Right renal pelvis (tissue), 4 donors: Measurements from ENCODE around the gene TOX2. TPM values are rescaled to one million over a fixed set of nuclear protein-coding genes. Genes with fewer than 3 reads are reported as not detected.

ENCODE experiments used
- DNase-seq, 4 donors: peaks; one replicate each; pipeline ENCODE4 v3.0.0-alpha.2; 2013; ENCODE audit warnings: low read depth in 4 of 4, low spot score in 3 of 4, missing footprints in 1 of 4
- polyA plus RNA-seq, 4 donors: library from polyadenylated mRNA; unstranded; fragments of 120-200 nt; gene quantifications; one replicate each; pipeline ENCODE4 v1.2.1, GENCODE V29; 2013; ENCODE audit not compliant: insufficient read length in 4 of 4

The TOX2 gene
- polyA plus RNA-seq, 4 donors = 3.8 to 5.1 (median 4.2) TPM

DNA sequence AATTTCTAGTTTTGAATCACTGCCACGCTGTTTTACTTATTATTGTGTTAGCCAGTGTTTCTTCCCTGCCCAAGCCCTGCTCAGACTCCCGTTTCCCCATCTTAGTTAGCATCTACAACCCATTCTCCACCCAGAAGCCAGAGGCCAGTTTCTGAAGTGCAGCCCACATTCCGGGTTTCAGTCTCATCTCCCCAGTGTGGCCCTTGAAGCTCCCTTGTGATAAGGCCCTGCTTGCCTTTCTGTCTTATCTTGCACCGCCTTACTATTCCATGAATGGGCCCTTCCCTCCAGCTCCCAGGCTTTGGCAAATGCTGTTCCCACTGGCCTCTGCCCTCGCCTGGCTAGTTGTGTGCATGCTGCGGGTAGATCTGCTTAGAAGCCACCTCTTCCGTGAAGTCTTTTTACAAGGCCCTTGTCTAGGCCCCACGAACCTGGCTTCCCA lies 41.1 kb downstream of the TOX2 start:
- DNase-seq = no peak

- no peak for DNase-seq
These were observed 42.7 kb downstream of the TOX2 start for GRCh38 chr20:43957392-43957791.

- DNase-seq = no peak
These were observed 44.0 kb downstream of the TOX2 start for GRCh38 chr20:43958626-43959025.

DNA sequence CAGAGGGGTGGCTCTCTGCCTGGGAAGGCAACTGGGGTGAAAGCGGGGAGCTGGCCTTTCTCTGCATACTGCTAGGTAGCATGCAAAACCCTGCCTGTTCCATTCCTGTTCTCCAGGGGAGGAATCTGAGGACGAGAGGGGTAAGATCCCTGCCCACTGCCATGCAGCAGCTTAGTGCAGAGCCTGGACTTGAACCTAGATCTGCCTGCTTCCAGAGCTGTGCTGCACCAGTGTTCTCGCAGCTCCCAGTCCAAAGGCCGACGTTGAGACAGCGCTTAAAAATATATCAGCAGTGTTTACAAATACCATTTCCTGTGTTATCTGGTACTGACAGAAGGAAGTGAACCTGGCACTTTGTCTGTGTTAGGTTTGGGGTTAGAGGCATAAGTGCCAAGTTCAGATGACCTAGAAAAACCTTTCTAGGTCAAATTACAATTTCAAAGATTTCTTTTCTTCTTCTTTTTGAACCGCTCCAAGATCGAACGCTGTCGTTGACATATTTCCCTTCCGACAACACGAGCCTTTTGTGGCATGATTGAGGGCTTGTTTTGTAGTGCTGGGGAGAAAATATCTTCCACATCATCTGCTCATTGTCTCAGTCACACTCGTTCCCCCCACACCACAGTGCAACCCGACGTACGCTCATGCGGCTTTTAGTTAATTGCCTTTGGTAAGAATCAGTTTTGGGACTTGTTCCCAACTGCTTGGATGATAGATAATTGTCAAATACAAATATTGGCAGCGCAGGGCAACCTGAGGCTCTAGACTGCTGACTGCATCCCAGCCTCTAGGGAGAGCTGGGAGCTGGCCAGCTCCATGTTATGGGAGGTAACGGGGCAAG lies 44.6 kb downstream of the TOX2 start:
- no peak for DNase-seq

- no peak for DNase-seq
These were observed 45.2 kb downstream of the TOX2 start for GRCh38 chr20:43959920-43960227.

DNA sequence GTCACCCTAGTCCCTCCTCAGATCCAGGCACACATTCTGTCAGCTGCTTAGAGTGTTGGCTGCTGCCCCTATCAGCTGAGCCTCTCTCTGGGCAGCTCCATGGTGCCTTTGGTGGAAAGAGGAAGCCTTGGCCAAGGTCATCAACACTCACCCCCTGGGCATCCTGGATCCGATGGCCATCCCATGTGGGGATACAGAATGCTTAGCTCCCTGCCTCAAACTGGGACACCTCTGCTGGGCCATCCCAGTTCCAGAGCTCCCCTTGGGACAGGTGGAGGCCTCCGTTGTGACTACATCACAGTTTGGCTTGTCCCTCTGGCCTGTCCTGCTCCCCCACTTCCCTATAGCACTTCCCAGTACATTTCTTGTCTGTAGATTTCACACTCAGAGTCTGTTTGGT lies 45.6 kb downstream of the TOX2 start:
- DNase-seq = no peak

DNA sequence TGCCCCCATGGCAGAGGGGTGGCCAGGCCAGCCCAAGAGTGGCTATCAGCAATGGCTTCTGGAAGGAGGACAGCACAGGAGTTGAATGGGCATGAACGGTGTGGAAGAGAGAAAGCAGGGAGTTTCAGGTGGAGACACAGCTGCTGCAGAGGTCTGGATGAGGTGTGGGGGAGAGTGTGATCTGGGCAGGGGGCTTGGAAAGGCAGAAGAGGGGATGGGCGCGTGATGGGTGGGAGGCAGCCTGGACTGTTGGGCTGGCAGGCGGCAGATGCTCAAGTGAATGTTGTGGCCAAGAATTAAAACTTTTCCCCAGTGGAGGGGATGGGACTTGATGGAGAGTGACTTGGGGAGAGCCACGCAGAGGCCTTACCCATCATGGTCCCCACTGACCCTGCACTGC lies 46.5 kb downstream of the TOX2 start:
- DNase-seq = no peak

- DNase-seq = no peak
These were observed 47.2 kb downstream of the TOX2 start for GRCh38 chr20:43961541-43962471.

DNA sequence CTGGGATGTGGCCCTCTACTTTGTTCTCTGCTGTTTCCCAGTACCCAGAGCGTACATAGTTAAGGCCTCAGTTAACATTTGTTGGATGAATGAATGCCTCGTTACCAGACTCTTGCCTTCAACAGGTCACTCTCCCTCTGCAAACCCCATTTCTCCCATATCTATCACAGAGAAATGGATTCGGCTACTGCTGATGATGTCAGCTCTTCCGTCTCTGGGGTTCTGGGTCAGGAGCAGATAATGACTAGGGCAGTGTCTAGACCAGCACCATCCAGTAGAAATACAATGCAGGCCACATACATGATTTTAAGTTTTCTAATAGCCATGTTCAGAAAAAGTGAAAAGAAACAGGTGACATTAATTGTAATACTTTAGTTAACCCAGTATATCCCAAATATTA lies 47.9 kb downstream of the TOX2 start:
- no peak for DNase-seq

DNA sequence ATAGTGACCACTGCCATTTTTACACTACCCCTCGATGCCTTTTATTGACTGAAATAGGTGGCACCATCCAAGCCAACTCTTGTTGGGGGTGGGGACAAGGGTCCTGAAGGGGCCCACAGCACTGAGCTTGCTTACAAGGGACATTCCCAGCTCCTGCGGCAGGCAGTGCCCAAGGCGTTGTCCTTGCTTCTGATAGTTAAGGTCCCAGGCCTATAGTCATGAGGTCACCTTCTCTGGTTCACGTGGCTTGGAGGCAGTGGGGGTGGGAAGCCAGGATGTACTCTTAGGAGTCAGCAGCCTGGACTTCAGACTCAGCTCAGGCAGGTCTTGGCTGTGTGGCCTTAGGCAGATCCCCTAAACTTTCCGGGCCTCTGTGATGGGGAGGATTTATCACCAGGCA lies 48.6 kb downstream of the TOX2 start:
- no peak for DNase-seq

GRCh38 chr20:43963872-43964791 lies 49.5 kb downstream of the TOX2 start:
- DNase-seq = no peak

GRCh38 chr20:43968341-43969000 lies 53.8 kb downstream of the TOX2 start:
- no peak for DNase-seq

GRCh38 chr20:43969028-43969447 lies 54.4 kb downstream of the TOX2 start:
- no peak for DNase-seq

DNA sequence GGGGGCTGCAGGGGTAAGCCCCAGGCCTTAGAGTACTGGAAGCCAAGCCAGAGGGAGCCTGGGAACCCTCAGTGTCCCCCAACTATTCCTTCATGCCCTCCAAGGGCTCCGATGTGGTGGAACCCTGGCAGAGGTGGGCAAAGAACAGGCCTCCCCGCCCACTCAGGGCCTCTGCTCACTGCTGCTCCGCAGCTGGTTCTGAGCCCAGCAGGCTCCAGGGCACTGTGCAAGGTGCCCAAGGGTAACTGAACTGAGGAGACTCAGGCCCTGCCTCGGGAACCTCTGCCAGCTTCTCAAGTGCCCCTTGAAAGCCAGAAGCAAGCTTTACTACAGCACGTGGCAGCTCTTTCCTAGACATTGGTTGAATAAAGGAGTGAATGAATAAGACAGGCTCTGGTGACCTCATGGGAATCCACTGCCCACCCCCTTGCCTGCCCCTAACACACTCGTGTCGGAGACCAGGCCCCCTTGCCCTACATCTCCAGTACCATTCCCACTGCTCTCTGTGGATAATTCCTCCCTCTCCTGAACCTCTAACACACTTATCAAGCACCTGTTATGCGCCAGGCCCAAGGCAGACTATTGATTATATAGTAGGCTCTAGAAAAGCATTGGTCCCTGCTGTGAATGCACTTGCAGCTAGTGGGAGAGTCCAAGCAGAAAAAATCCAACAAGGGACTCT lies 55.0 kb downstream of the TOX2 start:
- DNase-seq = no peak

- no peak for DNase-seq
These were observed 56.6 kb downstream of the TOX2 start for GRCh38 chr20:43971267-43971666.

DNA sequence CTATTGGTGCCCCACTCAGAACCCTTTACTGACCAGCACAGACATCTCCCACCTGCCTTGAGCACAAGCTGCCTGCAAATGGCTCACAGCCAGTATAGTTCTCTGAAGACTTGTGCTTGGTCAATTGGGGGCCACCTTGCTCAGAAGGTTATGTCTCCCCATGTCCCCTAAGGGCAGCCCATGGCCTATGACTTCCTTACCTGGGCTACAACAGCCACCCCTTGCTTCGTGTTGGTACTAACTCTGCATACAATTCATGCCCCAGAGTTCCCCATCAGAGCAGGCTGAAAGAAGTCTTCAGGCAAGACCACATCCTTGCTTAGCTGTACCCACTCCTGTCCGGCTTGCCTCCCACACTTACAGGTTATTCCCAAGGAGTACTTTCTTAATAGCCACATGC lies 57.4 kb downstream of the TOX2 start:
- no peak for DNase-seq

- DNase-seq = no peak
These were observed 58.0 kb downstream of the TOX2 start for GRCh38 chr20:43972692-43973091.

GRCh38 chr20:43973231-43973630 lies 58.6 kb downstream of the TOX2 start:
- DNase-seq = no peak

GRCh38 chr20:43973671-43974450 lies 59.2 kb downstream of the TOX2 start:
- no peak for DNase-seq
